SIG-M5 treated with dmso at 0.1 percent for 504 hours (cell line): ENCODE data around the gene BICDL2.
A peak's percentile ranks its signal among the peaks of the same experiment; 100 is the strongest.

Source experiments
- DNase-seq: peaks from one replicate; lab custom pipeline; 2025; ENCODE audit not compliant: unreplicated experiment; lab: John Stamatoyannopoulos, UW

BICDL2 gene

GRCh38 chr16:3012828-3013420, 23.8 kb downstream of the BICDL2 start, which contains the start of gene CLDN9:
Gene CLDN9, plus strand, starts transcription at chr16:3012923. Its CDS starts 440 bp downstream, at chr16:3013363.
- DNase-seq: no peak

GRCh38 chr16:3012246-3012645, 24.5 kb downstream of the BICDL2 start:
- no peak for DNase-seq

GRCh38 chr16:3010510-3010909, 26.2 kb downstream of the BICDL2 start:
- DNase-seq: no peak

GRCh38 chr16:3009568-3010390, 27.0 kb downstream of the BICDL2 start:
- DNase-seq: peak; percentile 32

GRCh38 chr16:3008690-3009037, 28.1 kb downstream of the BICDL2 start:
- no peak for DNase-seq

- DNase-seq: peak; percentile 28
These were observed 28.6 kb downstream of the BICDL2 start for GRCh38 chr16:3007957-3008689.

GRCh38 chr16:3007059-3007956, 29.4 kb downstream of the BICDL2 start:
- DNase-seq: no peak

- DNase-seq: no peak
These were observed 31.9 kb downstream of the BICDL2 start for GRCh38 chr16:3004781-3005284.

- DNase-seq: no peak
These were observed 32.4 kb downstream of the BICDL2 start for GRCh38 chr16:3004319-3004718.

GRCh38 chr16:3003582-3004270, 33.0 kb downstream of the BICDL2 start:
- DNase-seq: peak; percentile 97

GRCh38 chr16:3001316-3001715, 35.4 kb downstream of the BICDL2 start:
- no peak for DNase-seq

GRCh38 chr16:3000540-3000939, 36.2 kb downstream of the BICDL2 start:
- DNase-seq: no peak

GRCh38 chr16:2999929-3000328, 36.8 kb downstream of the BICDL2 start:
- no peak for DNase-seq

- DNase-seq: no peak
These were observed 40.4 kb downstream of the BICDL2 start for GRCh38 chr16:2996298-2996697.

- DNase-seq: no peak
These were observed 44.2 kb downstream of the BICDL2 start for GRCh38 chr16:2992383-2993081.

- no peak for DNase-seq
These were observed 45.0 kb downstream of the BICDL2 start for GRCh38 chr16:2991566-2992261.

- DNase-seq: no peak
These were observed 45.9 kb downstream of the BICDL2 start for GRCh38 chr16:2990891-2991290.

GRCh38 chr16:2988590-2989099, 48.1 kb downstream of the BICDL2 start:
- no peak for DNase-seq

GRCh38 chr16:2987833-2988232, 48.9 kb downstream of the BICDL2 start:
- no peak for DNase-seq
